Stimulated activated CD4-positive, alpha-beta T cell treated with anti-CD3 and anti-CD28 coated beads, Interleukin-1b, Interleukin-23, amount 100 ng/mL, for 48 hours (primary cell): ENCODE measurements around the gene SHISA7.
A peak's percentile ranks its signal among the peaks of the same experiment; 100 is the strongest.
"Not testable (repeated sequence)": the region's sequence is repeated elsewhere in the genome, so short reads cannot be mapped to it uniquely, and the experiment has no call there.

ENCODE experiments used
- DNase-seq: peaks from one replicate; pipeline ENCODE4 v3.0.0-alpha.2; 2020

The SHISA7 gene

GRCh38 chr19:55409179-55409578 lies 33.9 kb downstream of the SHISA7 start:
- DNase-seq: not testable (repeated sequence)

- no peak for DNase-seq
These were observed 34.6 kb downstream of the SHISA7 start for GRCh38 chr19:55408533-55408872.

GRCh38 chr19:55407800-55408532 lies 35.1 kb downstream of the SHISA7 start:
- peak; percentile 98 for DNase-seq

DNA sequence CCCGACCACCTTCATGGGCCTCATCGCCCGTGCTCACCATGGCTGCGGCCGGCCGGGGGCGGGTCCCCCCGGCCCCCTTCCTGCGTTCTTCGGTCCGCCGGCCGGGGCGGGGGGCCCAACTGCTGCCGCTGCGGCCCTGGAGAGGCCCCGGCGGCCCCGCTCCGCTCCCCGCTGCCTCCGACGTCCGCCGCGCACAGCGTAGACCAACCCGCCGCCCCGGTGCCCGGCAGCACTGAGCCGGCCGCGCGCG lies 35.6 kb downstream of the SHISA7 start, which contains the start of gene UBE2S:
Gene UBE2S (minus strand): TSS at position 239 of the 250 bp plus-strand sequence. CDS start 199 bp downstream, at position 40.
- not testable (repeated sequence) for DNase-seq

DNA sequence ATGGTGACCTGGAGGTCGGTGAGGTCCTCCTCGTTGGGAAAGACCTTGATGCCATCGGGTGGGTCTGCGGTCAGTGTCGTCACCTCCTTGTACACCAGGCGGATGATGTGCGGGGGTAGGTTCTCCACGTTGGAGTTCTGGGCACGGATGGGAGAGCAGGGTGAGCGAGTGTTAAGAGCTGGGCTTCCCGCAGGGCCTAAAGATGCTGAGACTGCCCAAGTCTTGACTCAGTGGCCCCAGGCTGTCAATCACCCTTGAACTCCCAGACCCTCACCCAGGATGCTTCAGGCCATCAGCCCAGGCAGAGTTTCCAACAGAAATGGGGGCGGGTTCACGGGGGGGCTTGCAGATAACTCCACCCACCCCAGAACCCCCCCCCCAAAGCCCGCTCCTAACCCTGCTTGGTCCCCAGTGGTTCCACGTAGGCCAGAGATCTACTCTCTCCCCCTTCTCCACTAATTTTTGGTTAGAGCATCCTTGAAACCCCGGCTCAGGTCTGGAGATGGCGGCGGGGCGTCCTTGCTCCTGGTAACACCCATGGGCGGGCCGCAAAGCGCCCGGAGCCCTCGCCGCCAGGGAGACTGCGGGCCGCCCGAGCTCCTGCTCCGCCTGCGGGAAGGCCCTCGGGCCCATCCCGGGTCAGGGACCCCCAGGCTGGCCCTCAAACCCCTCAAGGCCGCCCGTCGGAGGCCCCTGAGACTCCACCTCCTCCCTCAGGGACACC lies 36.1 kb downstream of the SHISA7 start:
- peak; percentile 33 for DNase-seq

DNA sequence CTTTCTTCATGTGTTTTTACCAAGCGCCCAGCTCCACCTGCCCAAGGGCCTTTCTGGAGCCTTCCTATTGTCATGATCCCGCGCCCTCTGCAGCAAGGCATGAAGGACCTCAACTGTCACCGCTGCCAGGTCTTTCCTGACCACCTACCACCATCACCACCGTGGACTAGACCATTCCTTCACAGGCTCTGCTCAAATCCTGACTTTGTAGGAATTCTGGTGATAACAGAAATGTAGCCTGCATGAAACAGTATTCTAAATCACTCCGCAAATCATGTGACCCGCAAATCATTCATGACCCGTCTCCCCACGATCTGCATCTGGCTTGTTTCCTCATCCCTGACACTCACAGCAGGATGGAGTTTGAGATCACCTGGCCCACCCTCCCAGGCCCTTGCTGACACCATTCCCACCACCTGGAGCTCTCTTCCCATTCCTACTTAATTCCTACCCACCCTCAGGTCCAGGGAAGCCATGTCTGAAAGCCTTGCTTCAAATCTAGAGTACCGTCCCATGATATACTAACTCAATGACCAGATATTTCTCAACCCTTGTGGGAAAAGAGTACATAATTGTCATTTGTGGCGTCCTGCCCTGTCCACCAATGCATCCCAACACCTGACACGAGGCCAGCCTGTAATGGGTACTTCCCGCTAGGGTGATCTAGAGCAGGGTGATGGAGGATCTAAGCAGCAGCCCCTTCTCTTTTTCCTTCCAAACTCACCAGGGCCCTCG lies 36.8 kb downstream of the SHISA7 start:
- no peak for DNase-seq

GRCh38 chr19:55405638-55406037 lies 37.5 kb downstream of the SHISA7 start:
- no peak for DNase-seq

- no peak for DNase-seq
These were observed 40.6 kb downstream of the SHISA7 start for GRCh38 chr19:55402509-55402908.

DNA sequence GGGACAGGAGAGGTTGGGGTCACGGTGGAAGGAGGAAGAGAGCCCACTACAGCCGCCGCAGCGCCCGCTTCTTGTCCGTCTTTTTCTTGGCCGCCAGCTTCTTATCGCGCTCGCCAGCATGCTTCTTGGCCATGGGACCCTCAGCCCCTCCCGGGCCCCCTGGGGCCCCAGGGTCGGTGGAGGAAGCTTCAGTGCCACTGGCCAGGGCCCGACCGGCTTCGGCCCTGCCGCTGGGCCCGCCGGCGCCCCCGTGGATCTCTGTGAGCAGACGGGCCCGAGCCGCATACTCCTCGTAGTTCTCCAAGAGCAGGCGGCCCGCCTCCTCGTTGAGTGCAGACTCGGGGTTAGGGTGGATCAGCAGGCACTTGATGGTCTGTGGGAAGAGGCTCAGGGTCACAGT lies 41.7 kb downstream of the SHISA7 start:
- DNase-seq: not testable (repeated sequence)

DNA sequence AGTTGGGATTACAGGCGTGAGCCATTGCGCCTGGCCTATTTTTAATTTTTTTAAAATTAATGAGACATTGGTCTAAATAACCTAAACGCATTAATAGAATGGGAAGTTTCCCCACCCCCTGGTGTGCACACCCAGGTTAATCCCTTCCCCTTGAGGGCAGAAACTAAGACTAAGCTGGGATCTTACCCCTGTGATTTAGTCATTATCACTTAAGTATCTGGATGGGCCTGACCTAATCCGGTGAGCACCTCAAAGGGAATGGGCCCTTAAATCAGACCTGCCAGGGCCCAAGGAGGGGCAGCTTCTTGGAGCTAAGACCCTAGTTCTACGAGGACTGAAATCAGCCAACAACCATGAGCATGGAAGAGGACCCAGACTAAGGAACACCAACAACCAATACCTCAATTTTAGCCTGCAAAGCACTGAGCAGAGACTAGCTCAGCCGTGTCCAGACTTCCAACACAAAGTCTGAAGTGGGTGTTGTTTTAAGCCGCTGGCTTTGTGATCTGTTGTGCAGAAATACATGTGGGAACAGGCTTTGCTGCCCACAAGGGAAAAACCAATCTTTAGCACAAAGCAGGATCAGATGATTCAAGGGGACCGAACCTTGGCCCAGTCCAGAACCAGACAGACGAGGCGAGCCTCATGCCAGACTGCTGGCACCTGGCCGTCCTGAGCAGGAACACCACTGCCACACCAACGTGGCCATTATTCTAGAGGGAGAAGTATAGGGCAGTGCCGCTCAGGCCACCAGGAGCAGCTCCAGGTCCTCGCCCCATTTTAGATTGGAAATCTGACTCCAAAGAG lies 42.6 kb downstream of the SHISA7 start:
- no peak for DNase-seq

DNA sequence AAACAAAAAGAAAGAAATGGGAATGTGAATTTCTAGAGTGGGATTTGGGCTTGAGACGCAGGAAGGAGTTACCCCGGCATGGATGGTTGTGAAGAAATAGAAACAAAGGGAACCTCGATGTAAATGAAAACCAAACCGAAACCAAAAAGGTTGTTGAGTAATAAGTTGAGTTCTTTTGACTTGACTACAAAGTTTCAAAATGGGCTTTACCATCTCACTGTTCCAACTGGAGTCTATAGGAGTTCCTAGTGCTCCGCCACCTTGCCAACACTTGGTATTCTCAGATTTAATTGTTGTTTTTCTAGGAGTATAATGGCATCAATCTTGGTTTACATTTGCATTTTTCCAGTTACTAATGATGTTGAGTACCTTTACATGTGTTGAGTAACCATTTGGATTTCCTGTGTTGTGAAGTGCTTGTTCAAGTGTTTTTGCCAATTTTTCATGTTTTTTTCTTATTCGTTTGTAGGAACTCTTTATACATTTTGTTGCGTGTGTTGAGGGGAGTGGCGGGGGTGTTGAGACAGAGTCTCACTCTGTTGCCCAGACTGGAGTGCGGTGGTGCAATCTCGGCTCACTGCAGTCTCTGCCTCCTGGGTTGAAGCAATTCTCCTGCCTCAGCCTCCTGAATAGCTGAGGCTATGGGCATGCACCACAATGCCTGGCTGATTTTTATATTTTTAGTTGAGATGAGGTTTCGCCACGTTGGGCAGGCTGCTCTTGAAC lies 44.7 kb downstream of the SHISA7 start:
- no peak for DNase-seq

DNA sequence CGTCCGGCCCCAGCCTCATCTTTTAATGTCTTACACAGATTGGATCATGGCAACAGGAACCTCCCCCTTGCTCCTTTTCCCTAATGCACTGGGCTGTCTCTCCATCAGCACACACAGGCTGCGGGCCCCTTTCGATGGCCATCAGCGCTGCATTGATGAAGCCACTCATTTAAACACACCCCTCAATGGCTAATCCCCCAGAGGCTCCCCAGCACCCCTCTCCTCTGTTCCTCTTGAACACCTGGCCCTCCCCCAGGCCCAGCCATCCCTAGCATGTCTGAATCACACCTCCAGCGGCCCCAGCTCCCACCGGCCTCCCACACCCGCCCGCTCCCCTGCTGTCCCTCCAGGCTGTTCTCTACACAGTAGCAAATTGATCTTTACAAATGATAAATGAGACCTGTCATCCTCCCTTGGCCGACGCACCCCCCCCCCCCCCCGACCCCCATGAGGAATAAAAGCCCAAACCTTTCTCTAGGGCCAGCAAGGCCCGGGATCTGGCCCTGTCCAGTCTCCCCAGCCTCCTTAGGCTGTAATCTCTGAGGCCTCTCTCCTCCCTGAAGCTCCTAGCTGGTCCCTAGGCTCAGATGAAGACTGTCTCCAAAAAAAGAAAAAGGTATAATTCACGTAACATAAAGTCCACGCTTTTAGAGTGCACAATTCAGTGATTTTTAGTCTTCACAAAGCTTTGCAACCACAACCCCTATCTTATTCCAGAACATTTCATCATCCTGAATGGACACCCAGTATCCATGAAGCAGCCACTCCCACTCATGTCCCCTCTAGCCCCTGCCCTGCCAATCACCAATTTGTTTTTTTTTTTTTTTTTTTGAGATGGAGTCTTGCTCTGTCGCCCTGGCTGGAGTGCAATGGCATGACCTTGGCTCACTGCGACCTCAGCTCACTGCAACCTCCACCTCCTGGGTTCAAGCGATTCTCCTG lies 50.0 kb downstream of the SHISA7 start:
- no peak for DNase-seq

- no peak for DNase-seq
These were observed 51.1 kb downstream of the SHISA7 start for GRCh38 chr19:55391702-55392615.

DNA sequence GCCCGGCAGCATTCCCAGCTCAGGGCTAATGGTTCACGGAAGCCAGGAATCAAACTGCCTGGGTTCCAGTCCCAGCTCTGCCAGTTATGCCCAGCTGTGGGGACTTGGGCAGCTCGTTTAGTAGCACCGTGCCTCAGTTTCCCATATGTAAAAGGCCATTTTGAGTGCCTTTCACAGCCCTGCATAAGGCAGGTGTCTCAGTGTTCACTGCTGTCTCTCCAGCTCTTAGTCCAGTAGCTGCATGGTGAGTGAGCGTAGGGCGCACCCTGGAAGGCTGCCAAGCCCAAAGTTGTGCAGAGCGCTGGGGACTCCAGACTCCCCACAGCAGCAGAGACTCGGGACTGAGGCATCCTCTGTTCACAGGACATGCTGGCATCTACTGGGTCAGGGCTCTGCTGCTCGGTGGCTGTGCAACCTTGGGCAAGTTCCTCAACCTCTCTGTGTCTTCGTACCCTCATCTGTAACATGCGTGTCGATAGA lies 51.9 kb downstream of the SHISA7 start:
- DNase-seq: no peak

DNA sequence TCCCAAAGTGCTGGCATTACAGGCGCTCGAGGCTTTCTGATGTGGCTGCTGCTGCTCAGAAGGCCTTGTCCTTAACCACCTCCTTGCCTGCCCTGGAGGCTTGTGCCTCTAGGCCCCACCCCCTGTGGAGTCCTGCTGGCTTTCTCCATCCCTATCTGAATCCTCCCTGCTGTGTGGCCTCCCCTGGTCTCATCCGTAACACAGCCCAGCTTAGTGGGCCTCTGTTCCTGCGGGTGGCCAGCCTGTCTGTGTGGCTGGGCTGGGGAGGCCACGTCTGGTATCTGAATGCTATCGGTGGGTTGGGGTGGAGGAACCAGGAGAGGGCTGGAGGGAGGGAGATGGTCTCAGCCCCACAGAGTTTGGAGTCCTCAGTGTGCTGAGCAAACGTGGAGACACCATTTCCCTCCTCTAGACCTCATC lies 52.6 kb downstream of the SHISA7 start:
- DNase-seq: no peak

DNA sequence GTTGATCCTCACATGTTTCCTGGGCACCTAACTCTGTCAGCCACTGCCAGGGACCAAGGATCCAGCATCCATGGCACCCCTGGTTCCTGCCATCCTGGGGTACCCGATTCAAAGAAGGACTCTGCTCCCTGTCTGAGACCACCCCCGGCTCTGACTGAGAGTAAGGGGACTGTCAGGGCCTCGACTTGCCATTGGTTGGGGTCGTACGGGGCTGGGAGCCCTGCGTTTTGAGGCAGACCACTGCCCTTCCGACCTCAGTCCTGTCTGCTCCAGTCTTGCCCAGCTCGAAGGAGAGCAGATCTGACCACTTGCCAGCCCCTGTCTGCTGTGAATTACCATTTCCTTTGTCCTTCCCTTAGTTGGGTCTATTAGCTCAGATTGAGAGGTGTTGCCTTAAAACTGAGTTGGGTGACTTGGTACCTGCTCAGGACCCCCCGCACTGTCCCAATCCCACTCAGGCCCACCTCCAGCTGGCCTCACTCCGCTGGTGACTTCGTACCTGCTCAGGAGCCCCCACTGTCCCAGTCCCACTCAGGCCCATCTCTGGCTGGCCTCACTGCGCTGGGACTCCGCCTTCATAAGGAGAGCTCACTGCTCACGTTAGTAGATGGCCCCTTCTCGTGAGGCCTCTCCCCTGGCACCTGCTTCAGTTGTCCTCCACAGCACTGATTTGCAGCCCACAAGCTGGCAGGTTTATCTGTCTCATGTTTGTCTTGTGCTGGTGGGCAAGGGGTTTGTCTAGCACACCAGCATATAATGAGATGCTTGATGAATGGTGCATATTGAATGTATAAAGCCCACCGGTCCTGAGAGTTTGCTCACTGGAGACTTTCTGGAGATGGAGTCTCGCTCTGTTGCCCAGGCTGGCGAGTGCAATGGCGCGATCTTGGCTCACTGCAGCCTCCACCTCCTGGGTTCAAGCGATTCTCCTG lies 53.4 kb downstream of the SHISA7 start:
- no peak for DNase-seq

DNA sequence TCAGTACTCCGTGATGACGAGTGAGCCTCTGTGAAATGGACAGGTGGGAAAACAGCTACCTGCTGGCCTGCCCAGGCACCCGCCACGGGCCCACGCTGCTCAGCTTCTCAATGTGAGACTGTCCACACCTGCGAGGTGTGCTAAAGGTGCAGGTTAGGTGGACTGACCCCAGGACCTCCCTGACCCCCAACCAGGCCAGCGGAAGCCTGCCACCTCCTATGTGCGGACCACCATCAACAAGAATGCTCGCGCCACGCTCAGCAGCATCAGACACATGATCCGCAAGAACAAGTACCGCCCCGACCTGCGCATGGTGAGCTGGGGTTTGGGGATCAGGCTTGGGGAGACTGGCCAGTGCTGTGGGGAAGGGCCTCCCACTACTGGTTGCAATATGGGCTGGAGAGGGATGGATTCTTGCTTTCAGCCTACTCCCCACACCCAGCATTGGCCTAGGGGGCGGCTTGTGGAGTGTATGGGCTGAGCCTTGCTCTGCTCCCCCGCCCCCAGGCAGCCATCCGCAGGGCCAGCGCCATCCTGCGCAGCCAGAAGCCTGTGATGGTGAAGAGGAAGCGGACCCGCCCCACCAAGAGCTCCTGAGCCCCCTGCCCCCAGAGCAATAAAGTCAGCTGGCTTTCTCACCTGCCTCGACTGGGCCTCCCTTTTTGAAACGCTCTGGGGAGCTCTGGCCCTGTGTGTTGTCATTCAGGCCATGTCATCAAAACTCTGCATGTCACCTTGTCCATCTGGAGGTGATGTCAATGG lies 55.2 kb downstream of the SHISA7 start:
- no peak for DNase-seq

DNA sequence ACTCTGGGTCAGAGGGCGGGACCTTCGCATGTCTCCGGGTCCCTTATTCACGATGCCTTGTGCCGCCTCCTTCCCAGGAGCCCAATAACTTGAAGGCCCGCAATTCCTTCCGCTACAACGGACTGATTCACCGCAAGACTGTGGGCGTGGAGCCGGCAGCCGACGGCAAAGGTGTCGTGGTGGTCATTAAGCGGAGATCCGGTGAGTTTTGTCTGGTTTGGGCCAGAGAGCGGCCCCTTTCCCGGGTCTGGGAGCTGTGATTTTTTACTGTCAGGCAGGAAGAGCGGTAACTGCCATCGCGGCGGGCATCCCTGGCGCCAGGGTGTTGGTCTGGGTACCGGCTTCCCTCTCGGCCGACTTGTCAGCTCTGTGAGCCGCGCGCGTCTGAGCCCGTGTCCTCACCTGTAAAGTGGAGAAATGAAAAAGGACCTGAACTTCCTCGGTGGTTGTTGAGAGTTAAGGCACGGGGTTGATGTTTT lies 56.6 kb downstream of the SHISA7 start:
- no peak for DNase-seq
